Skin of body (tissue), 2 donors: ENCODE results near the gene QSOX1. TPM values are rescaled to one million over a fixed set of nuclear protein-coding genes. Genes with fewer than 3 reads are reported as not detected.
"Not testable (repeated sequence)": the region's sequence is repeated elsewhere in the genome, so short reads cannot be mapped to it uniquely, and the experiment has no call there.

Source experiments
- DNase-seq: peaks from one replicate; lab custom pipeline; 2025; lab: John Stamatoyannopoulos, UW
- total RNA-seq: library from RNA; depleted of rRNA; stranded (reverse); fragments of >200 nt; gene quantifications from one replicate; pipeline ENCODE4 v1.2.3, GENCODE V29; 2014

The QSOX1 gene
- 20.3 TPM for total RNA-seq

- DNase-seq, result peak; percentile 72
Measured at GRCh38 chr1:180154325-180155181, at the start of gene QSOX1. TSS of gene QSOX1 (plus strand) at chr1:180154869. CDS start at chr1:180154908, 39 bp downstream.

GRCh38 chr1:180112091-180112490 is 42.6 kb upstream of the QSOX1 start:
- no peak for DNase-seq

GRCh38 chr1:180112984-180113647 is 41.6 kb upstream of the QSOX1 start:
- no peak for DNase-seq

GRCh38 chr1:180114396-180114945 is 40.2 kb upstream of the QSOX1 start:
- no peak for DNase-seq

- DNase-seq, result no peak
Measured at GRCh38 chr1:180116964-180117763, 37.5 kb upstream of the QSOX1 start.

GRCh38 chr1:180117764-180118116 is 36.9 kb upstream of the QSOX1 start:
- DNase-seq, result no peak

- DNase-seq, result no peak
Measured at GRCh38 chr1:180119837-180120236, 34.8 kb upstream of the QSOX1 start.

GRCh38 chr1:180123463-180123936 is 31.2 kb upstream of the QSOX1 start:
- no peak for DNase-seq

- no peak for DNase-seq
Measured at GRCh38 chr1:180130651-180131050, 24.0 kb upstream of the QSOX1 start.

- DNase-seq, result no peak
Measured at GRCh38 chr1:180131510-180131909, 23.2 kb upstream of the QSOX1 start.

- no peak for DNase-seq
Measured at GRCh38 chr1:180133193-180133592, 21.5 kb upstream of the QSOX1 start.

GRCh38 chr1:180133688-180134087 is 21.0 kb upstream of the QSOX1 start:
- not testable (repeated sequence) for DNase-seq

- DNase-seq, result no peak
Measured at GRCh38 chr1:180135535-180135934, 19.1 kb upstream of the QSOX1 start.

GRCh38 chr1:180136331-180136967 is 18.2 kb upstream of the QSOX1 start:
- DNase-seq, result peak; percentile 30

GRCh38 chr1:180136968-180137356 is 17.7 kb upstream of the QSOX1 start:
- DNase-seq, result no peak

GRCh38 chr1:180137776-180138175 is 16.9 kb upstream of the QSOX1 start:
- DNase-seq, result no peak

GRCh38 chr1:180141381-180141934 is 13.2 kb upstream of the QSOX1 start:
- no peak for DNase-seq

GRCh38 chr1:180143359-180143758 is 11.3 kb upstream of the QSOX1 start:
- DNase-seq, result no peak

GRCh38 chr1:180144659-180145357 is 9.9 kb upstream of the QSOX1 start:
- DNase-seq, result no peak

GRCh38 chr1:180145446-180145845 is 9.2 kb upstream of the QSOX1 start:
- no peak for DNase-seq
